ENCODE results near the gene SP110.

Gene SP110

DNA sequence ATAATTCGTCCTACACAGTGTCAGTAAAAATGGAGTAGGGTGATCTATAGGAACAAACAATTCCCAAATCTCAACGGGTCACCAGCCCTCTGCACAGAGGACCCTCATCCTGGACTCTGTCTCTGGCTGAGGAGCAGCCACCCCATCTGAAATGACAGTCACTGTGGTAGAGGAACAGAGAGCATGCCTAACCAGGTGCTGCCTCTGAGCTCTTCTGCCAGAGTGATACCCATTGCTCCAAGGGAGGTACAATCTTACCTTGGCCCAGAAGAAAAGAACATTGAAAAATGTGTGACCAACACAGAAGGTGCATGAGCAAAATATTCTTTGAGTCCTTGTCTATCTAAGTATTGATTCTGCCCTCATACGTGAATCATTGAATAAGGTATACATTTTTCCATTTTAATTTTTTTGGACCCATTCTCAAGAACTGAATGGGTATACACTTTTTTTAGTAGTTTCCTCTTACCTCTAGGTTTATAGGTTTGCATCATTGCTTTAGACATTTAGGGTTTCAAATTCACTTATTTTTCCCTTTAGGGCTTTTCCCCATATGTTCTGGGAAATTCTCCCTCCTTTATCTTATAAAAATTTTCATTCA, 14.4 kb upstream of the SP110 start:
- no peaks in the 10 kb centered on the region for H3K36me3 ChIP-seq (ENCODE audit: insufficient read depth, insufficient read length, low read length)
- no peak for DNase-seq (ENCODE audit: low read depth, low spot score)
- no peaks in the 10 kb centered on the region for H3K4me1 ChIP-seq (ENCODE audit: insufficient read depth, insufficient read length)
- TF ChIP-seq ZNF274 (IDR thresholded peaks at IDR 0.05; ENCODE audit: low read depth, low read length) (no peak), YY1 (IDR thresholded peaks at IDR 0.05; ENCODE audit: insufficient read depth, insufficient read length) (no peak), SUZ12 (IDR thresholded peaks at IDR 0.05; ENCODE audit: extremely low read depth, insufficient read depth, insufficient read length) (no peak)
- H3K4me3 ChIP-seq (ENCODE audit: insufficient read length, low read depth): no peak overlapping the region
- H3K9ac ChIP-seq (ENCODE audit: insufficient read length, low read depth): no peak overlapping the region
- 0 out of 2 replicates have a peak, but pooled peaks cover 6% of the 10 kb centered on the region for H3K9me3 ChIP-seq (ENCODE audit: insufficient read depth, low read length)
- no peaks in the 10 kb centered on the region for H3K27me3 ChIP-seq (ENCODE audit: insufficient read depth, insufficient read length)

DNA sequence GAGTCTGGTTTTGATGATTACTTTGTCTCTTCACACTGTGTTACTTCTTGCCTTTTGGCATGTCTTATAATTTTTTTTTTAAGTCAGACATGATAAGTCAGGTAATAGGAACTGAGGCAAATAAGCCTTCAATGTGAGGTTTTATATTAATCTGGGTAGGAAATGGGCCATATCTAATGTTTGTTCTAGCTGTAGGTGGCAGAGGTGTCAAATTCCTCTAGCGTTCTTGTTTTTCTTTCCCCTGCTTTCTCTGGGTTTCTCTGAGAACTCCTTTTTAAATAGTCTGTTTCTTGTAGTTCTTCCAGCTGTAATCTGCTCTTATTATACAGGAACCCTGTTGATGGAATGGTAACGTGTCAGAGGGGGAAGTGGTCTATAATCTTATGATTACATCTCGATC, 11.5 kb upstream of the SP110 start:
- H3K36me3 ChIP-seq (ENCODE audit: insufficient read depth, insufficient read length, low read length): no peaks in the 10 kb centered on the region
- 0 out of 2 replicates have a peak, but pooled peaks cover 6% of the 10 kb centered on the region for H3K9me3 ChIP-seq (ENCODE audit: insufficient read depth, low read length)
- H3K4me3 ChIP-seq (ENCODE audit: insufficient read length, low read depth): no peak overlapping the region
- no peak for TF ChIP-seq SUZ12 (IDR thresholded peaks at IDR 0.05; ENCODE audit: extremely low read depth, insufficient read depth, insufficient read length)
- no peak for TF ChIP-seq YY1 (IDR thresholded peaks at IDR 0.05; ENCODE audit: insufficient read depth, insufficient read length)
- TF ChIP-seq ZNF274 (IDR thresholded peaks at IDR 0.05; ENCODE audit: low read depth, low read length): no peak
- DNase-seq (ENCODE audit: low read depth, low spot score): no peak
- H3K9ac ChIP-seq (ENCODE audit: insufficient read length, low read depth): no peak overlapping the region
- H3K27me3 ChIP-seq (ENCODE audit: insufficient read depth, insufficient read length): no peaks in the 10 kb centered on the region
- H3K4me1 ChIP-seq (ENCODE audit: insufficient read depth, insufficient read length): no peaks in the 10 kb centered on the region

- Histone ChIP-seq H3K27me3 (ENCODE audit: insufficient read depth, insufficient read length) (no peaks in the 10 kb centered on the region), H3K9ac (ENCODE audit: insufficient read length, low read depth) (no peak overlapping the region), H3K36me3 (ENCODE audit: insufficient read depth, insufficient read length, low read length) (no peaks in the 10 kb centered on the region), H3K9me3 (ENCODE audit: insufficient read depth, low read length) (0 out of 2 replicates have a peak, but pooled peaks cover 6% of the 10 kb centered on the region), H3K4me1 (ENCODE audit: insufficient read depth, insufficient read length) (no peaks in the 10 kb centered on the region), H3K4me3 (ENCODE audit: insufficient read length, low read depth) (no peak overlapping the region)
- no peak for TF ChIP-seq ZNF274 (IDR thresholded peaks at IDR 0.05; ENCODE audit: low read depth, low read length)
- no peak for TF ChIP-seq SUZ12 (IDR thresholded peaks at IDR 0.05; ENCODE audit: extremely low read depth, insufficient read depth, insufficient read length)
- TF ChIP-seq YY1 (IDR thresholded peaks at IDR 0.05; ENCODE audit: insufficient read depth, insufficient read length): no peak
- DNase-seq (ENCODE audit: low read depth, low spot score): no peak
Measured at GRCh38 chr2:230230496-230231200, 10.9 kb upstream of the SP110 start.

DNA sequence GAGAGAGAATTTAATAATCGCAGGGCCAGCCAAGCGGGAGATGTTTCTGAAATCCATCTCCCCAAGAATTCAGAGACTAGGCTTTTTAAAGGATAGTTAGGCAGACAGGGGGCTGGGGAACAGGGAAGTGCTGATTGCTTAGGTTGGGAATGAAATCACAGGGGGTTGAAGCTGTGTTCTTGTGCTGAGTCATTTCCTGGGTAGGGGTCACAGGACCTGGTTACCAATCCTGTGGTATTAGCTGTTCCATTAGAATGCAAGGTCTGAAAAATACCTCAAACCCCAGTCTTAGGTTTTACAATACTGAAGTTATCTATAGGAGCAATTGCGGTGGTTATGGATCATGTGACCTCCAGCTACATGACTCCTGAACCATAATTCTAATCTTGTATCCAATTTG, 10.3 kb upstream of the SP110 start:
- Histone ChIP-seq H3K27me3 (ENCODE audit: insufficient read depth, insufficient read length) (no peaks in the 10 kb centered on the region), H3K4me3 (ENCODE audit: insufficient read length, low read depth) (no peak overlapping the region), H3K4me1 (ENCODE audit: insufficient read depth, insufficient read length) (no peaks in the 10 kb centered on the region), H3K9ac (ENCODE audit: insufficient read length, low read depth) (no peak overlapping the region), H3K36me3 (ENCODE audit: insufficient read depth, insufficient read length, low read length) (no peaks in the 10 kb centered on the region), H3K9me3 (ENCODE audit: insufficient read depth, low read length) (0 out of 2 replicates have a peak, but pooled peaks cover 6% of the 10 kb centered on the region)
- peak; percentile 51 for DNase-seq (ENCODE audit: low read depth, low spot score)
- TF ChIP-seq ZNF274 (IDR thresholded peaks at IDR 0.05; ENCODE audit: low read depth, low read length) (no peak), YY1 (IDR thresholded peaks at IDR 0.05; ENCODE audit: insufficient read depth, insufficient read length) (no peak), SUZ12 (IDR thresholded peaks at IDR 0.05; ENCODE audit: extremely low read depth, insufficient read depth, insufficient read length) (no peak)

- no peak overlapping the region for H3K4me3 ChIP-seq (ENCODE audit: insufficient read length, low read depth)
- no peaks in the 10 kb centered on the region for H3K27me3 ChIP-seq (ENCODE audit: insufficient read depth, insufficient read length)
- H3K9ac ChIP-seq (ENCODE audit: insufficient read length, low read depth): no peak overlapping the region
- DNase-seq (ENCODE audit: low read depth, low spot score): no peak
- no peaks in the 10 kb centered on the region for H3K4me1 ChIP-seq (ENCODE audit: insufficient read depth, insufficient read length)
- H3K9me3 ChIP-seq (ENCODE audit: insufficient read depth, low read length): 0 out of 2 replicates have a peak, but pooled peaks cover 6% of the 10 kb centered on the region
- TF ChIP-seq ZNF274 (IDR thresholded peaks at IDR 0.05; ENCODE audit: low read depth, low read length) (no peak), SUZ12 (IDR thresholded peaks at IDR 0.05; ENCODE audit: extremely low read depth, insufficient read depth, insufficient read length) (no peak), YY1 (IDR thresholded peaks at IDR 0.05; ENCODE audit: insufficient read depth, insufficient read length) (no peak)
- no peaks in the 10 kb centered on the region for H3K36me3 ChIP-seq (ENCODE audit: insufficient read depth, insufficient read length, low read length)
Measured at GRCh38 chr2:230227216-230227615, 7.4 kb upstream of the SP110 start.

DNA sequence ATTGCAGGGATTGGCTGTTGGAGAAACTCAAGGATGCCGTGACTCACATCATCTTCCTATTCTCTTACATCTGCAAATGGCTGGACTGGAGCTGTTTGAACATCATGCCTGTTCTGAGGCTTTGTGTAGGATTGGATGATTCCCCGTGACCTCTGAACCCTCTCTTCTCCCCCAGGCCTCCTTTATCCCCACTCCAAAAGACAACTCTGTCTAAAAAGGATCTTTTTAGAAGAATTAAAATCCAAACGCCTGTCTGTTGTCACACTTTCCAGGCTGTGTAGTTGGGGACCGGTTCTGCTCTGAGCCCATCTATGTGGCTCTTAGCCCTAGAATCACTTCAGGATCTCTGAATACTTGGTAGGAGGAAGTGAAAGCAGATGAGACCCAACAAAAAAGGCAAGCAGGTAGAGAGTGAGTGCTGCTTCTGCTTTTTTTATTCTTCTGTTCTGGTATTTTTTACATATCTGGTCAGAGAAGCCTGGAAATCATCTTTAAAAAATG, 6.3 kb upstream of the SP110 start:
- no peak overlapping the region for H3K9ac ChIP-seq (ENCODE audit: insufficient read length, low read depth)

DNA sequence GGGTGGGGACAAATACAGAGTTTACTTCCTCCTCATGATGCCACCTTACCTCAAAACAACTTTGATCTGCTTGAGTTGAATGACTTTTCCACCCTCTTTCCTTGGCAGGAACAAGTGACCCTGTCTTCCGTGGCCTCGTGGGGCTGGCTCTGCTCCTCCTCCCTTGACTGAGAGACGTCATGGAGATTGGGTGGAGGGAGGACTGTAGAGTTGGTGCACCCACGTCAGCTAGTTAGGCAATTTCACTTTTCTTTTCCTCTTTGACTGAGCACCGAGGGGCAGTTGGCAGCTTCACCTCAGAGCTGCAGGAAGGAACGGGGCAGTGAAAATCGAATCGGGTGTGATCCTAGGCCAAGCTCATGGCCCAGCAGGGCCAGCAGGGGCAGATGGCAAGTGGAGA, 5.7 kb upstream of the SP110 start, which contains the start of gene SP140:
TSS of gene SP140 (plus strand) at position 251 of the 400 bp plus-strand sequence. CDS start at position 360, 109 bp downstream.
- DNase-seq (ENCODE audit: low read depth, low spot score): no peak
- no peaks in the 10 kb centered on the region for H3K27me3 ChIP-seq (ENCODE audit: insufficient read depth, insufficient read length)
- no peaks in the 10 kb centered on the region for H3K4me1 ChIP-seq (ENCODE audit: insufficient read depth, insufficient read length)
- no peak for TF ChIP-seq ZNF274 (IDR thresholded peaks at IDR 0.05; ENCODE audit: low read depth, low read length)
- no peaks in the 10 kb centered on the region for H3K36me3 ChIP-seq (ENCODE audit: insufficient read depth, insufficient read length, low read length)
- H3K9ac ChIP-seq (ENCODE audit: insufficient read length, low read depth): no peak within 1 kb of the TSS
- H3K9me3 ChIP-seq (ENCODE audit: insufficient read depth, low read length): no peaks in the 10 kb centered on the region
- no peak within 1 kb of the TSS for H3K4me3 ChIP-seq (ENCODE audit: insufficient read length, low read depth)

More for the DNA sequence above, 6.3 kb upstream of the SP110 start:
- Histone ChIP-seq H3K36me3 (ENCODE audit: insufficient read depth, insufficient read length, low read length) (no peaks in the 10 kb centered on the region), H3K9me3 (ENCODE audit: insufficient read depth, low read length) (0 out of 2 replicates have a peak, but pooled peaks cover 6% of the 10 kb centered on the region), H3K4me3 (ENCODE audit: insufficient read length, low read depth) (no peak overlapping the region), H3K4me1 (ENCODE audit: insufficient read depth, insufficient read length) (no peaks in the 10 kb centered on the region), H3K27me3 (ENCODE audit: insufficient read depth, insufficient read length) (no peaks in the 10 kb centered on the region)
- no peak for DNase-seq (ENCODE audit: low read depth, low spot score)
- TF ChIP-seq ZNF274 (IDR thresholded peaks at IDR 0.05; ENCODE audit: low read depth, low read length) (no peak), SUZ12 (IDR thresholded peaks at IDR 0.05; ENCODE audit: extremely low read depth, insufficient read depth, insufficient read length) (no peak), YY1 (IDR thresholded peaks at IDR 0.05; ENCODE audit: insufficient read depth, insufficient read length) (no peak)

Data from NT2/D1 (cell line).